B cell (primary cell): ENCODE measurements around the gene PKM.

Experiments
- EZH2 ChIP-seq: IDR thresholded peaks from 2 replicates; pipeline ENCODE4 v1.6.1; 2012; ENCODE audit warnings: borderline replicate concordance, low read depth, mild to moderate bottlenecking, moderate library complexity, low read length; ENCODE audit not compliant: insufficient read depth, poor library complexity, severe bottlenecking
- TF ChIP-seq, protein P1 (sequence below): fragments of 200-600 bp; IDR thresholded peaks from one replicate; pipeline ENCODE4 v1.8.0; 2022; ENCODE audit warnings: antibody characterized with exemption, mild to moderate bottlenecking

DNA sequence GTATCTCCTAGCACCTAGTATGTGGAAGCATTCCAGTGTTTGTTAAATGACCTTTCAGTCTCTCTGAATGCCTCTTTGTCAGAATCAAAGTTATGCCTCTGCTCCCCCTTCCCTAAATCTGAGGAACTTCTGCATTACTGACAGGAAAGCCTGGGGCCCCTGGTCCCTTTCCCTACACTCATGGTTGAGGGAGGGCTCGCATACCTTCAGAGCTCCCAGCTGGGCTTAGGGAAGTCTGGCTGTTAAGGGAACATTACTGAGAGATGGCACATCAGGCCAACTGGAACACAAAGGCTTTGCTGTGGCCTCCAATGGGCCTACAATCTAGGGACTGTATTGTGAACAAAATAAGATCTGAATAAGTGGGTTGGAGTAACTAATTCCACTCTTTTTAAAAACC lies 10.3 kb downstream of the PKM start:
- TF ChIP-seq, protein P1, sequence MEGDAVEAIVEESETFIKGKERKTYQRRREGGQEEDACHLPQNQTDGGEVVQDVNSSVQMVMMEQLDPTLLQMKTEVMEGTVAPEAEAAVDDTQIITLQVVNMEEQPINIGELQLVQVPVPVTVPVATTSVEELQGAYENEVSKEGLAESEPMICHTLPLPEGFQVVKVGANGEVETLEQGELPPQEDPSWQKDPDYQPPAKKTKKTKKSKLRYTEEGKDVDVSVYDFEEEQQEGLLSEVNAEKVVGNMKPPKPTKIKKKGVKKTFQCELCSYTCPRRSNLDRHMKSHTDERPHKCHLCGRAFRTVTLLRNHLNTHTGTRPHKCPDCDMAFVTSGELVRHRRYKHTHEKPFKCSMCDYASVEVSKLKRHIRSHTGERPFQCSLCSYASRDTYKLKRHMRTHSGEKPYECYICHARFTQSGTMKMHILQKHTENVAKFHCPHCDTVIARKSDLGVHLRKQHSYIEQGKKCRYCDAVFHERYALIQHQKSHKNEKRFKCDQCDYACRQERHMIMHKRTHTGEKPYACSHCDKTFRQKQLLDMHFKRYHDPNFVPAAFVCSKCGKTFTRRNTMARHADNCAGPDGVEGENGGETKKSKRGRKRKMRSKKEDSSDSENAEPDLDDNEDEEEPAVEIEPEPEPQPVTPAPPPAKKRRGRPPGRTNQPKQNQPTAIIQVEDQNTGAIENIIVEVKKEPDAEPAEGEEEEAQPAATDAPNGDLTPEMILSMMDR = no peak
- no peak for TF ChIP-seq EZH2
